Measurements from ENCODE around the gene CCDC180. TPM values are rescaled to one million over a fixed set of nuclear protein-coding genes. Genes with fewer than 3 reads are reported as not detected.

CCDC180 gene
- polyA plus RNA-seq, 1 donor from 2014 or later: 5.8 TPM

GRCh38 chr9:97304586-97304985, 2.9 kb upstream of the CCDC180 start:
- H3K36me3 ChIP-seq (ENCODE audit: insufficient read depth, low read length): no peaks in the 10 kb centered on the region
- peaks cover 2% of the 10 kb centered on the region for H3K9me3 ChIP-seq (ENCODE audit: low read length)
- no peaks in the 10 kb centered on the region for H3F3A ChIP-seq (ENCODE audit: insufficient read depth, low read length, poor library complexity, severe bottlenecking)
- H3K4me3 ChIP-seq (ENCODE audit: low read length): no peak overlapping the region
- H2AFZ ChIP-seq (ENCODE audit: low read depth, low read length): no peak overlapping the region
- TF ChIP-seq RAD21 (conservative IDR thresholded peaks at IDR 0.05) (no peak), POLR2AphosphoS5 (IDR thresholded peaks at IDR 0.05) (no peak), EP300 (conservative IDR thresholded peaks at IDR 0.05; ENCODE audit: poor library complexity, severe bottlenecking) (no peak), EZH2 (IDR thresholded peaks at IDR 0.05; ENCODE audit: borderline replicate concordance, insufficient read depth, low read length, poor library complexity, severe bottlenecking) (no peak), MXI1 (conservative IDR thresholded peaks at IDR 0.05; ENCODE audit: poor library complexity, severe bottlenecking) (no peak), SMC3 (conservative IDR thresholded peaks at IDR 0.05; ENCODE audit: poor library complexity) (no peak), CTCF (IDR thresholded peaks at IDR 0.05; ENCODE audit: poor library complexity, severe bottlenecking) (no peak), REST (IDR thresholded peaks at IDR 0.05; ENCODE audit: borderline replicate concordance) (no peak), TAF1 (IDR thresholded peaks at IDR 0.05; ENCODE audit: low read depth) (no peak)
- no peak overlapping the region for H3K27ac ChIP-seq (ENCODE audit: low read length)
- no peak overlapping the region for H3K9ac ChIP-seq (ENCODE audit: low read length)
- H3K79me2 ChIP-seq (replicated peaks; ENCODE audit: insufficient read depth, low read length): no peaks in the 10 kb centered on the region
- H3K9me2 ChIP-seq (ENCODE audit: insufficient read depth, low read length): no peaks in the 10 kb centered on the region
- H3K4me2 ChIP-seq (ENCODE audit: low read length): no peak overlapping the region
- H3K27me3 ChIP-seq (ENCODE audit: insufficient read depth, low read depth, low read length): no peaks in the 10 kb centered on the region
- H4K20me1 ChIP-seq (ENCODE audit: insufficient read depth): no peaks in the 10 kb centered on the region

DNA sequence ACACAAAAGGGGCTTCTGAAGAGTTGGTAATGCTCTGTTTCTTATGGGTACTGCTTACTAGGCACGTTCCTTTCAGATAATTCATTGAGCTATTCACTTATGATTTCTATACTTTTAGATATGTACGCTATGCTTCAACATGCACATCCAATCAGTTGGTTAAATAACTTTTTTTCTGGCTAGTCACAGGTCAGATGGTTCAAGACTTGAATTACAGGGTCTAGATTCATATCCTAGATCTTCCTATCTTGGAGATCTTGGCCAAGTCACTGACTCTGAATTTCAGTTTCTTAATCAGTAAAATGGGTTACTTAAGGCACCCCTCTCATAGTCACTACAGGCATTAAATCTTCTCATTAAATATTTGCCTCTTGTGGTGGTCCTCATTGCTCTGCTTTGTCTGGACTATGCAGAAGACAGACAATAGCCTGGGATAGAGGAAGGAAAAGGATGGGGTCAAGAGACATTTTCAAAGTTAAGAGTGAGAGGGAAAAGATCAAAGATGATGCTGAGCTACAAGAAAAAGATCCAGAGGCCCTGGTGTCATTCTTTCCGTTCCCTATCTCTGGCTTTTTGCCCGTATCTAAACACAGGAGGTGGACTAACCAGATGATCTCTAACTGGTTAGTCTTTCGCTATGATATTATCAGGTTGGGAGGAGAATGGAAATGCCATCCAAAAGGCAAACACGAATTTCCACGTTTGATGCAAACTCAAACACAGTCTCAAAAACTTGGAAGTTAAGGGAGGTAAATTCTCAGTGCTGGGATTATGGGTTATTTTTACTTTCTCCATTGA, 1.8 kb upstream of the CCDC180 start:
- no peak overlapping the region for H3K27ac ChIP-seq (ENCODE audit: low read length)
- no peak overlapping the region for H3K9ac ChIP-seq (ENCODE audit: low read length)
- H3K27me3 ChIP-seq (ENCODE audit: insufficient read depth, low read depth, low read length): no peaks in the 10 kb centered on the region
- no peak overlapping the region for H2AFZ ChIP-seq (ENCODE audit: low read depth, low read length)
- H3K36me3 ChIP-seq (ENCODE audit: insufficient read depth, low read length): no peaks in the 10 kb centered on the region
- TF ChIP-seq SMC3 (conservative IDR thresholded peaks at IDR 0.05; ENCODE audit: poor library complexity): no peak
- no peak for TF ChIP-seq REST (IDR thresholded peaks at IDR 0.05; ENCODE audit: borderline replicate concordance)
- TF ChIP-seq POLR2AphosphoS5 (IDR thresholded peaks at IDR 0.05): no peak
- TF ChIP-seq EP300 (conservative IDR thresholded peaks at IDR 0.05; ENCODE audit: poor library complexity, severe bottlenecking): no peak
- TF ChIP-seq EZH2 (IDR thresholded peaks at IDR 0.05; ENCODE audit: borderline replicate concordance, insufficient read depth, low read length, poor library complexity, severe bottlenecking): no peak
- no peak for TF ChIP-seq TAF1 (IDR thresholded peaks at IDR 0.05; ENCODE audit: low read depth)
- no peak for TF ChIP-seq MXI1 (conservative IDR thresholded peaks at IDR 0.05; ENCODE audit: poor library complexity, severe bottlenecking)
- no peak for TF ChIP-seq CTCF (IDR thresholded peaks at IDR 0.05; ENCODE audit: poor library complexity, severe bottlenecking)
- TF ChIP-seq RAD21 (conservative IDR thresholded peaks at IDR 0.05): no peak
- peaks cover 2% of the 10 kb centered on the region for H3K9me3 ChIP-seq (ENCODE audit: low read length)
- H3K4me2 ChIP-seq (ENCODE audit: low read length): no peak overlapping the region
- H3K9me2 ChIP-seq (ENCODE audit: insufficient read depth, low read length): no peaks in the 10 kb centered on the region
- no peak overlapping the region for H3K4me3 ChIP-seq (ENCODE audit: low read length)
- no peaks in the 10 kb centered on the region for H3K79me2 ChIP-seq (replicated peaks; ENCODE audit: insufficient read depth, low read length)
- no peaks in the 10 kb centered on the region for H4K20me1 ChIP-seq (ENCODE audit: insufficient read depth)
- H3F3A ChIP-seq (ENCODE audit: insufficient read depth, low read length, poor library complexity, severe bottlenecking): no peaks in the 10 kb centered on the region
